LNCAP (cell line): ENCODE results near the gene DRAP1.
A peak's percentile ranks its signal among the peaks of the same experiment; 100 is the strongest.

Experiments
- TF ChIP-seq, protein P1 (sequence below): fragments of 450-650 bp; IDR thresholded peaks from 2 replicates; pipeline ENCODE4 v1.5.1; 2017; ENCODE audit warnings: mild to moderate bottlenecking

Gene DRAP1

DNA sequence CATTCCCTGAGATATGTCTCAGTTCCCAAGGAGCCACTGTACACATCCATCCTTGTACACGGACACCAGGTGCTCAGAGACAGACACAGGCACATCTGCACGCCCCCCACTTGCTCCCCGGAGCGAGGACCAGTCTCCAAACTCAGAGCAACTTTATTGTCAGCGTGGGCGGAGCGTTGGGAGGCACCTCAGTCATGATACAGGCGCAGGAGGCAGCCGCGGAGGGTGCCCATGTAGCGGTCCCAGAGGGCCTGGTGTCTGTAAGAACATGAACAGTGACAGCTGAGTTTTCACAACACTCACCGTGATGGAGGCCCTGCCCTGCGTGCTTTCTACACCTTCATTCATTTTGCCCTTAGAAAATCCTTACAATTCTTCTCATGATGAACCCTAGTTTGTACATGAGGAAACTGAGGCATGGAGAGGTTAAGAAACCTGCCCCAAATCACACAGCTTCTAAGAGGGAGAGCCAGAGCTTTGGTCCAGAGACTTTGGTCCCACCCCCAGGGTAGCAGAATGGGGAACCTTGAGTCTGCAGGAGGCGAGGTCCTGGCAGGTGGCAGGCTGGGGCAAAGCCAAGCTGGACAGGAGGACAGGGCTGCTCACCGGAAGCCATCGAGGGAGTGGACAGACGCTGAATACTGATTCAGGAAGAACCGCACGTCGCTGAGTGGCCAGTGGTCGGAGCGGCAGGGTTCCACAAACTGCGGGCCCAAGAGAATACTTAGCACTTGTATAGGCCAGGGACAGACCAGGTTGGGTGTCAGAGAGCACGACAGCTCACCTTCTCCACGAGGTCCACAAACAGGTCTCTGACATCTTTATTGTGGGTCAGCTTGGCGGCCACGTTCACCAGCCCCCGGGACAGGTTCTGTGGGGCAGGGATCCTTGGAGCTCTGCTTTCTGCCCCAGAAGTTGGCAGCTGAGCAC, 35.2 kb upstream of the DRAP1 start:
- TF ChIP-seq, protein P1, sequence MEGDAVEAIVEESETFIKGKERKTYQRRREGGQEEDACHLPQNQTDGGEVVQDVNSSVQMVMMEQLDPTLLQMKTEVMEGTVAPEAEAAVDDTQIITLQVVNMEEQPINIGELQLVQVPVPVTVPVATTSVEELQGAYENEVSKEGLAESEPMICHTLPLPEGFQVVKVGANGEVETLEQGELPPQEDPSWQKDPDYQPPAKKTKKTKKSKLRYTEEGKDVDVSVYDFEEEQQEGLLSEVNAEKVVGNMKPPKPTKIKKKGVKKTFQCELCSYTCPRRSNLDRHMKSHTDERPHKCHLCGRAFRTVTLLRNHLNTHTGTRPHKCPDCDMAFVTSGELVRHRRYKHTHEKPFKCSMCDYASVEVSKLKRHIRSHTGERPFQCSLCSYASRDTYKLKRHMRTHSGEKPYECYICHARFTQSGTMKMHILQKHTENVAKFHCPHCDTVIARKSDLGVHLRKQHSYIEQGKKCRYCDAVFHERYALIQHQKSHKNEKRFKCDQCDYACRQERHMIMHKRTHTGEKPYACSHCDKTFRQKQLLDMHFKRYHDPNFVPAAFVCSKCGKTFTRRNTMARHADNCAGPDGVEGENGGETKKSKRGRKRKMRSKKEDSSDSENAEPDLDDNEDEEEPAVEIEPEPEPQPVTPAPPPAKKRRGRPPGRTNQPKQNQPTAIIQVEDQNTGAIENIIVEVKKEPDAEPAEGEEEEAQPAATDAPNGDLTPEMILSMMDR: no peak

DNA sequence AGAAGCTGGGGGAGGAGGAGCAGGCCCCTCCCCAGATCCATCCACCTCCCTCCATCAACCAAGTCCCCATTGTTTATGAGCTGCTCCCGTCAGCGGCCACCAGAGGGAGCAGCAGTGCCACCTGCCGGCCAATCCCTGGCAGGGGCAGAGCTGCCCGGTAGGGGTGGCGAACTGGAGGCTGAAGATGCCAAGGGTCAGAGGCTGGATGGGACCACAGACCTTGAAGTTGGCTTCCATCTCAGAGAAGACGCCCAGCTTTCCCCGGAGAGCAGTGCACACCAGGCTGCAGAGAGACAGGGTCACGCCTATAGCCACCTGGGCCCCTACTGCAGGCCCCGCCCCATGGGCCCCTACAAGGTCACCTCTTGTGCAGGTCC, 34.5 kb upstream of the DRAP1 start:
- TF ChIP-seq, protein P1: peak; percentile 100

DNA sequence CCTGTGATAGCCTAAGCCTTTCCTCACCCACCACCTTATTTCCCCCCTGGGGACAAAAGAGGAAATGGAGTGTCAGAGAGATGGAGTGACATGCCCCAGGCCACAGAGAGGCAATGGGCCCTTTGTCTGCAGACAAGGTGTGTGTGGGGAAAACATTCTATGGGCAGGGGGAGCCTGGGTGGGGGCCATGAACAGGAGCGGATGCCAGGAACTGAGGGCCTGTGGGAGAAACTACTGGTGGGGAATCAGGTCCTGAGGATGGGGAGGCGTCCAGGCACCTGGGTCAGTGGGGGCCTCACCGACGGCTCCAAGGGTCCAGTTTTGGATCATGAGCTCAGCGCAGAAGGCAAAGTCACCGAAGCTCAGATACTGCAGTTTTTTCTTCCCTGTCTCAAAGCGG, 34.0 kb upstream of the DRAP1 start:
- TF ChIP-seq, protein P1: no peak

DNA sequence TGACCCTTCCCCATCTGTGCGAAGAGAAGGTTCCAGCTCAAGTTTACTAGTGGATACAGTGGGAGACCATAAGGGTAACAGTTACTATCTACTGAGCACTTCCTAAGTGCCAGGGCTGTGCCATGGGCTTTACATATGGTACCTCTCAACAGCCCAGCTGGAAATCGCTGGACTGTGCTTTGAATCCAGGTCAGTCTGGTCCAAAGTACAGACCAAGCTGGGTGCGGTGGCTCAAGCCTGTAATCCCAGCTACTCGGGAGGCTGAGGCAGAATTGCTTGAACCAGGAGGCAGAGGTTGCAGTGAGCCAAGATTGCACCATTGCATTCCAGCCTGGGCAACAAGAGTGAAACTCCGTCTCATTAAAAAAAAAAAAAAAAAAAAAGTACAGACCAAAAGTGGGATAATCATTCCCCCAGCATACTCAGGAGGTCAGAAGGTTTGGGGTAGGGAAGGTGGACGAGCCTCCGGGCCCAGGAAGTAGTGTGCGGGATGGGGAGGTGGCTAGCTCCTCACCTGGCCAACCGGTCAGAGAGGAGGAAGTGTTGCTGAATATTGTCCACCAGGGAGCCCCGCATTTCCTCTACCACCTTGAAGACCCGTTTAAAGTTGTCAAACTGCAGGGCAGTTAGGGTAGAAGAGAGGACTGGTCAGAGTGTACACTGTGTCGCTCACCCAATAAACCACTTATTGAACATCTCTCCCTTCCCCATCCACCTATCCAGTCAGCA, 33.3 kb upstream of the DRAP1 start:
- TF ChIP-seq, protein P1: no peak

DNA sequence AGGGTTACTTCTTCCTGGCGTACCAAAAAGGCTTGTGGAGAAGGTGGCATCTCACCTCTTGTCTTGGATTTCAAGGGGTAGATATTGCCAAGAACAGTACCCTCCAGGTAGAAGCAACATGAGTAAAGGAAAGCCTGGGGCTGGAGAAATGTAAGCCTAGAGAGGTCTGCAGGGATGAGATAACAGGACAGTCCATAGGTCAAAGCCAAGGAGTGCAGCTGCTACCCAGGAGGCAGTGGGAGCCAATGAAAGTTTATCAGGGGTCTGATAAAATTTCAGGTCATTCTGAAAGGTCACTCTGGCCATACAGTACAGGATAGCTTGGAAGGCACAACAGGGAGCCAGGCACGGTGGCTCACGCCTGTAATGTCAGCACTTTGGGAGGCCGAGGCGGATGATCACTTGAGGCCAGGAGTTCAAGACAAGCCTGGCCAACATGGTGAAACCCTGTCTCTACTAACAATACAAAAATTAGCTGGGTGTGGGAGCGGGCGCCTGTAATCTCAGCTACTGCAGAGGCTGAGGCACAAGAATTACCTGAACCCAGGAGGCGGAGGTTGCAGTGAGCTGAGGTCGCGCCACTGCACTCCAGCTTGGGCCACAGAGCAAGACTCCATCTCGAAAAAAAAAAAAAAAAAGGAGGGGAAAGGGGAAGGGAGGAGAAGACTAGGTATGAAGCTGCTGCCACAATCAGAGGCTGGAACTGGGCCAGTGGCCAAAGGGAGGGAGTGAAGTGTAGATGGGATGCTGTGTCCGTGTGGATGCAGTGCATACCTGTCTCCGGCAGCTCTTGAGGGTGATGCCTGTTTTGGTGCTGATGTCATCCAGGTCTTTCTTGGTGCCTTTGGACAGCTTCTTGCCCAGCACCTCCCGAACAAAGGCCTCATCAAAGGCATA, 32.2 kb upstream of the DRAP1 start:
- TF ChIP-seq, protein P1: no peak

DNA sequence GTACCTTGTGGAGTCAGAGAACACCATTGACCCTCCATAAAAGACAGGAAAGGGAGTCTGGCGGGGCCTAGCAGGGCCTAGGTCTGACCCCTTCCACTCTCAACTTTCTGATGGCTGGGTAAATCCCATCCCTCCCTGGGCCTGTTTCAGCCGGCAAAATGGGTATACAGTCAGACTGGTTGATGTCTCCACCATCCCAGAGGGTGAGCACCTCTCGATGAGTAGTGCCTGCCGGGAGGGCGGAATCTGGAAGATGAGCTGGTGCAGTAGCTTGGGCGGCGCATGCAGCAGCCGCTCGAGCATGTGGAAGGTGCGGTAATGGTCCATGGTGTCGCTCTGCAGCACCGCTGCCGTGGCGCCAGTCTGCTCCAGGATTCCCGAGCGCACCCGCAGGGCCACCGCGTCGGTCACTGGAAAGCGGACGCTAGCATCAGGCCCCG, 31.5 kb upstream of the DRAP1 start:
- TF ChIP-seq, protein P1: no peak
